ENCODE results near the gene DRAM1.

DNA sequence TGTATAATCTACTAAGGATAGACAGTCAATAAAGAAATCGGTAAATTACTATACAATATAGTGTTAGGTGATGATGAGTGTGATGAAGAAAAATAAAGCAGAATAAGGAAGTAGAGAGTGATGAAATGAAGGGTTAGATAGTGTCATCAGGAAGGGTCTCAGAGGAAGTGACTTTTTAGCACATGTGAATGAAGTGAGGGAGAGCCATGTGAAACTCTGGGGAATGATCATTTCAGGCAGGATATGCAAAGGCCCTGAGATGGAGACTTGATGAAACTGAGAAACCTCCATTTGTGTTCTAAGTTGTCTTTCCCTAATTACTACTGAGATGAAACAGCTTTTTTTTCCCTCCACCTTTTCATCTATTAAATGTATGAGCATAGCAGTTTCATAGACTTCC lies 27.2 kb upstream of the DRAM1 start:
- TF ChIP-seq, protein P1, sequence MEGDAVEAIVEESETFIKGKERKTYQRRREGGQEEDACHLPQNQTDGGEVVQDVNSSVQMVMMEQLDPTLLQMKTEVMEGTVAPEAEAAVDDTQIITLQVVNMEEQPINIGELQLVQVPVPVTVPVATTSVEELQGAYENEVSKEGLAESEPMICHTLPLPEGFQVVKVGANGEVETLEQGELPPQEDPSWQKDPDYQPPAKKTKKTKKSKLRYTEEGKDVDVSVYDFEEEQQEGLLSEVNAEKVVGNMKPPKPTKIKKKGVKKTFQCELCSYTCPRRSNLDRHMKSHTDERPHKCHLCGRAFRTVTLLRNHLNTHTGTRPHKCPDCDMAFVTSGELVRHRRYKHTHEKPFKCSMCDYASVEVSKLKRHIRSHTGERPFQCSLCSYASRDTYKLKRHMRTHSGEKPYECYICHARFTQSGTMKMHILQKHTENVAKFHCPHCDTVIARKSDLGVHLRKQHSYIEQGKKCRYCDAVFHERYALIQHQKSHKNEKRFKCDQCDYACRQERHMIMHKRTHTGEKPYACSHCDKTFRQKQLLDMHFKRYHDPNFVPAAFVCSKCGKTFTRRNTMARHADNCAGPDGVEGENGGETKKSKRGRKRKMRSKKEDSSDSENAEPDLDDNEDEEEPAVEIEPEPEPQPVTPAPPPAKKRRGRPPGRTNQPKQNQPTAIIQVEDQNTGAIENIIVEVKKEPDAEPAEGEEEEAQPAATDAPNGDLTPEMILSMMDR (IDR thresholded peaks at IDR 0.05), result no peak
- TF ChIP-seq POLR2A (IDR thresholded peaks at IDR 0.05), result no peak

All from lower leg skin (tissue), 3 donors.